OCI-LY1 (cell line): ENCODE measurements around the gene TP73.

Source experiments
- EZH2 ChIP-seq: fragments of 200-600 bp; sonication (generic), shearing (Covaris generic); IDR thresholded peaks from 2 replicates; pipeline ENCODE4 v1.8.0; 2017; ENCODE audit warnings: borderline replicate concordance, mixed run types, mild to moderate bottlenecking, antibody characterized with exemption, low read length, moderate library complexity, mixed read lengths
- TF ChIP-seq, protein P1 (sequence below): fragments of 200-600 bp; sonication (generic), shearing (Covaris generic); IDR thresholded peaks from 2 replicates; pipeline ENCODE4 v1.5.1; 2017; ENCODE audit warnings: mild to moderate bottlenecking, antibody characterized with exemption, low read length, moderate library complexity, mixed read lengths

DNA sequence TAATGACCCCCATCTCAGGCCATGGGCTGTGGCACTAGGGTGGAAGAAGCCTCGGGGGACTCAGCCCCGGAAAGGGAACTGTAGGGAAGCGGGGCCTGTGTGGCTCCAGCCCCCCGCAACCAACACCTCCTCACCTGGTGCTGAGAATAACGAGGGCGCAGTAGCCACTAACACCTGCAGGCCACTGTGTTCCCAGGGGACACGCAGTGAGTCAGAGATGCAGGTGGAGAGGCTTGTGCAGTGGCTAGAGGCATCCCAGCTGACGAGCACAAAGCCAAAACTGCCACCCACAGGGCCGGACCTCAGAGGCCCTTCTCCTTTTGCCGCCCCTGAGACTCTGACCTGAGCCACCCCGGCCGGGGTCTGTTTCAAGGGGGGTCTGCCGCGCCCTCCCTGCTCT is 66.4 kb downstream of the TP73 start:
- no peak for TF ChIP-seq EZH2
- TF ChIP-seq, protein P1, sequence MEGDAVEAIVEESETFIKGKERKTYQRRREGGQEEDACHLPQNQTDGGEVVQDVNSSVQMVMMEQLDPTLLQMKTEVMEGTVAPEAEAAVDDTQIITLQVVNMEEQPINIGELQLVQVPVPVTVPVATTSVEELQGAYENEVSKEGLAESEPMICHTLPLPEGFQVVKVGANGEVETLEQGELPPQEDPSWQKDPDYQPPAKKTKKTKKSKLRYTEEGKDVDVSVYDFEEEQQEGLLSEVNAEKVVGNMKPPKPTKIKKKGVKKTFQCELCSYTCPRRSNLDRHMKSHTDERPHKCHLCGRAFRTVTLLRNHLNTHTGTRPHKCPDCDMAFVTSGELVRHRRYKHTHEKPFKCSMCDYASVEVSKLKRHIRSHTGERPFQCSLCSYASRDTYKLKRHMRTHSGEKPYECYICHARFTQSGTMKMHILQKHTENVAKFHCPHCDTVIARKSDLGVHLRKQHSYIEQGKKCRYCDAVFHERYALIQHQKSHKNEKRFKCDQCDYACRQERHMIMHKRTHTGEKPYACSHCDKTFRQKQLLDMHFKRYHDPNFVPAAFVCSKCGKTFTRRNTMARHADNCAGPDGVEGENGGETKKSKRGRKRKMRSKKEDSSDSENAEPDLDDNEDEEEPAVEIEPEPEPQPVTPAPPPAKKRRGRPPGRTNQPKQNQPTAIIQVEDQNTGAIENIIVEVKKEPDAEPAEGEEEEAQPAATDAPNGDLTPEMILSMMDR, result no peak
